ENCODE measurements around the gene SMIM41. TPM values are rescaled to one million over a fixed set of nuclear protein-coding genes. Genes with fewer than 3 reads are reported as not detected.

Gene SMIM41
- polyA plus RNA-seq, 1 donor from 2014 or later = not detected

- Histone ChIP-seq H4K20me1 (ENCODE audit: insufficient read depth) (no peaks in the 10 kb centered on the region), H3K4me3 (ENCODE audit: low read length) (no peak overlapping the region), H3K79me2 (replicated peaks; ENCODE audit: insufficient read depth, low read length) (no peaks in the 10 kb centered on the region), H3K27me3 (ENCODE audit: insufficient read depth, low read depth, low read length) (no peaks in the 10 kb centered on the region), H3K36me3 (ENCODE audit: insufficient read depth, low read length) (no peaks in the 10 kb centered on the region), H3K4me2 (ENCODE audit: low read length) (no peak overlapping the region), H3K9me2 (ENCODE audit: insufficient read depth, low read length) (no peaks in the 10 kb centered on the region), H3K9me3 (ENCODE audit: low read length) (no peaks in the 10 kb centered on the region), H3K9ac (ENCODE audit: low read length) (no peak overlapping the region), H3K27ac (ENCODE audit: low read length) (no peak overlapping the region), H3F3A (ENCODE audit: insufficient read depth, low read length, poor library complexity, severe bottlenecking) (no peaks in the 10 kb centered on the region), H2AFZ (ENCODE audit: low read depth, low read length) (no peak overlapping the region)
- no peak for TF ChIP-seq RAD21 (conservative IDR thresholded peaks at IDR 0.05)
- TF ChIP-seq CTCF (IDR thresholded peaks at IDR 0.05; ENCODE audit: poor library complexity, severe bottlenecking) = no peak
- TF ChIP-seq EZH2 (IDR thresholded peaks at IDR 0.05; ENCODE audit: borderline replicate concordance, insufficient read depth, low read length, poor library complexity, severe bottlenecking) = no peak
- no peak for TF ChIP-seq POLR2AphosphoS5 (IDR thresholded peaks at IDR 0.05)
- TF ChIP-seq, protein P1, sequence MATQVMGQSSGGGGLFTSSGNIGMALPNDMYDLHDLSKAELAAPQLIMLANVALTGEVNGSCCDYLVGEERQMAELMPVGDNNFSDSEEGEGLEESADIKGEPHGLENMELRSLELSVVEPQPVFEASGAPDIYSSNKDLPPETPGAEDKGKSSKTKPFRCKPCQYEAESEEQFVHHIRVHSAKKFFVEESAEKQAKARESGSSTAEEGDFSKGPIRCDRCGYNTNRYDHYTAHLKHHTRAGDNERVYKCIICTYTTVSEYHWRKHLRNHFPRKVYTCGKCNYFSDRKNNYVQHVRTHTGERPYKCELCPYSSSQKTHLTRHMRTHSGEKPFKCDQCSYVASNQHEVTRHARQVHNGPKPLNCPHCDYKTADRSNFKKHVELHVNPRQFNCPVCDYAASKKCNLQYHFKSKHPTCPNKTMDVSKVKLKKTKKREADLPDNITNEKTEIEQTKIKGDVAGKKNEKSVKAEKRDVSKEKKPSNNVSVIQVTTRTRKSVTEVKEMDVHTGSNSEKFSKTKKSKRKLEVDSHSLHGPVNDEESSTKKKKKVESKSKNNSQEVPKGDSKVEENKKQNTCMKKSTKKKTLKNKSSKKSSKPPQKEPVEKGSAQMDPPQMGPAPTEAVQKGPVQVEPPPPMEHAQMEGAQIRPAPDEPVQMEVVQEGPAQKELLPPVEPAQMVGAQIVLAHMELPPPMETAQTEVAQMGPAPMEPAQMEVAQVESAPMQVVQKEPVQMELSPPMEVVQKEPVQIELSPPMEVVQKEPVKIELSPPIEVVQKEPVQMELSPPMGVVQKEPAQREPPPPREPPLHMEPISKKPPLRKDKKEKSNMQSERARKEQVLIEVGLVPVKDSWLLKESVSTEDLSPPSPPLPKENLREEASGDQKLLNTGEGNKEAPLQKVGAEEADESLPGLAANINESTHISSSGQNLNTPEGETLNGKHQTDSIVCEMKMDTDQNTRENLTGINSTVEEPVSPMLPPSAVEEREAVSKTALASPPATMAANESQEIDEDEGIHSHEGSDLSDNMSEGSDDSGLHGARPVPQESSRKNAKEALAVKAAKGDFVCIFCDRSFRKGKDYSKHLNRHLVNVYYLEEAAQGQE (IDR thresholded peaks at IDR 0.05; ENCODE audit: borderline replicate concordance) = no peak
- no peak for TF ChIP-seq EP300 (conservative IDR thresholded peaks at IDR 0.05; ENCODE audit: poor library complexity, severe bottlenecking)
- no peak for TF ChIP-seq TAF1 (IDR thresholded peaks at IDR 0.05; ENCODE audit: low read depth)
- TF ChIP-seq SMC3 (conservative IDR thresholded peaks at IDR 0.05; ENCODE audit: poor library complexity) = no peak
- TF ChIP-seq MXI1 (conservative IDR thresholded peaks at IDR 0.05; ENCODE audit: poor library complexity, severe bottlenecking) = no peak
Measured at GRCh38 chr12:52126050-52126604, 46.6 kb downstream of the SMIM41 start.

DNA sequence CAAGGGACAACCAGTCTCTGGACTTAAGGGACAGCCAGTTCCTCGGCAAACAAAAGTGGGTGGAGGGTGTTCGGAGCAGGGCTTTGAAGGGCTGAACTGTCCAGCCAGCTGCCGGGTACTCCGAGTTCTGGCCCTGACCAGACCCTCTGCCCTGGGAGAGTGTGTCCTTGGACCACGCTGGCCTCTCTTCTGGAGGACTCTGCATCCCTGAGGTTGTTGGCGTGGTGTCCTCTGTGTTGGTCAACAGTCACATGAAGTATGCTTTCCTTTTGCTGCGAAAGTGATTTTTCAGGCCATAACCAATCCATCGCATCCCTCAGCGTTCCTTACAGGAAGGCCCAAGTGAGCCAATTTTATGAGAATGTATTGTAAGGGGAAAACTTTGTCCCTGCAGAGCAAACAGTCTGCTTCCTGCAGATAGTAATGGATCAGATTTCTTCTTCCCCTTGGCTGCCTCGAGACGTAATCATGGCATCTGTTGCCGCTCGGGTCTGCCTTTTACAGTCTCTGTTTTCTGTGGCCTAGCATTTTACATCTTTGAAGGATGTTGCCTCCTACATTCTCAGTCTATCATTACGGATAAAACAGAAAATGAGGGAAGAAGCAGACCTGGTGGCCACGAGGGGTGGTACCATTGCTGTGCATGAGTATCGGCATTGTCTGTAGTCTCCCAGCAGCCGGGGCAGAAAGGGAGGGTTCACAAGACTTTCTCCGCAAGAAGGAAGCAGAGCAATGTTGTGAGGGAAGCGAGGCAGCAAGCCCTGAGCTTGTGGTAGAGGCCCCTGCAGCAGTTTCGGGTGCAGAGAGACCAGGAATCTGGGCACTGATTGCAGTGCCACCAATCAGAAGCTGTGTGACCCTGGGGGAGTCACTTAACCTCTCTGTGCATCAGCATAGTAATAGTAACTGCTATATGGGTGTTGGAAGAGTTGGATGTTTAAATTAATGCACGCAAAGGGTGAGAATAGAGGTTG, 47.4 kb downstream of the SMIM41 start:
- H2AFZ ChIP-seq (ENCODE audit: low read depth, low read length) = no peak overlapping the region
- no peak overlapping the region for H3K4me2 ChIP-seq (ENCODE audit: low read length)
- H3K27ac ChIP-seq (ENCODE audit: low read length) = no peak overlapping the region

More for the DNA sequence above, 47.4 kb downstream of the SMIM41 start:
- Histone ChIP-seq H4K20me1 (ENCODE audit: insufficient read depth) (no peaks in the 10 kb centered on the region), H3K27me3 (ENCODE audit: insufficient read depth, low read depth, low read length) (no peaks in the 10 kb centered on the region), H3K36me3 (ENCODE audit: insufficient read depth, low read length) (no peaks in the 10 kb centered on the region), H3K9me3 (ENCODE audit: low read length) (no peaks in the 10 kb centered on the region), H3K9ac (ENCODE audit: low read length) (no peak overlapping the region), H3K4me3 (ENCODE audit: low read length) (no peak overlapping the region), H3F3A (ENCODE audit: insufficient read depth, low read length, poor library complexity, severe bottlenecking) (no peaks in the 10 kb centered on the region), H3K79me2 (replicated peaks; ENCODE audit: insufficient read depth, low read length) (no peaks in the 10 kb centered on the region), H3K9me2 (ENCODE audit: insufficient read depth, low read length) (no peaks in the 10 kb centered on the region)
- TF ChIP-seq RAD21 (conservative IDR thresholded peaks at IDR 0.05) = no peak
- TF ChIP-seq EZH2 (IDR thresholded peaks at IDR 0.05; ENCODE audit: borderline replicate concordance, insufficient read depth, low read length, poor library complexity, severe bottlenecking) = no peak
- no peak for TF ChIP-seq POLR2AphosphoS5 (IDR thresholded peaks at IDR 0.05)
- TF ChIP-seq MXI1 (conservative IDR thresholded peaks at IDR 0.05; ENCODE audit: poor library complexity, severe bottlenecking) = no peak
- TF ChIP-seq EP300 (conservative IDR thresholded peaks at IDR 0.05; ENCODE audit: poor library complexity, severe bottlenecking) = no peak
- no peak for TF ChIP-seq TAF1 (IDR thresholded peaks at IDR 0.05; ENCODE audit: low read depth)
- TF ChIP-seq CTCF (IDR thresholded peaks at IDR 0.05; ENCODE audit: poor library complexity, severe bottlenecking) = no peak
- TF ChIP-seq, protein P1 (IDR thresholded peaks at IDR 0.05; ENCODE audit: borderline replicate concordance) = no peak
- TF ChIP-seq SMC3 (conservative IDR thresholded peaks at IDR 0.05; ENCODE audit: poor library complexity) = no peak
